ENCODE measurements around the gene DCLRE1A.

DCLRE1A gene

GRCh38 chr10:113791691-113792090 lies 62.2 kb downstream of the DCLRE1A start:
- no peak for DNase-seq (ENCODE audit: low read depth in 1 of 2, low spot score in 1 of 2)

GRCh38 chr10:113788604-113789083 lies 65.2 kb downstream of the DCLRE1A start:
- no peak for DNase-seq (ENCODE audit: low read depth in 1 of 2, low spot score in 1 of 2)

Data from activated CD4-positive, alpha-beta T cell treated with anti-CD3 and anti-CD28 coated beads, Interleukin-2, amount 50 U/mL, for 24 hours (primary cell).